NB4 (cell line): ENCODE data around the gene BRPF3.

Experiments used
- MAX ChIP-seq: IDR thresholded peaks from 2 replicates; pipeline ENCODE4 v1.6.1; 2011; ENCODE audit warnings: low read depth, low read length
- POLR2A ChIP-seq: IDR thresholded peaks from 2 replicates; pipeline ENCODE4 v1.6.1; 2011; ENCODE audit warnings: mild to moderate bottlenecking; ENCODE audit not compliant: insufficient read length; ENCODE audit errors: extremely low read depth
- TF ChIP-seq, protein P1 (sequence below): IDR thresholded peaks from one replicate; pipeline ENCODE4 v1.5.1; 2012; ENCODE audit warnings: low read depth, low read length

- TF ChIP-seq, protein P1, sequence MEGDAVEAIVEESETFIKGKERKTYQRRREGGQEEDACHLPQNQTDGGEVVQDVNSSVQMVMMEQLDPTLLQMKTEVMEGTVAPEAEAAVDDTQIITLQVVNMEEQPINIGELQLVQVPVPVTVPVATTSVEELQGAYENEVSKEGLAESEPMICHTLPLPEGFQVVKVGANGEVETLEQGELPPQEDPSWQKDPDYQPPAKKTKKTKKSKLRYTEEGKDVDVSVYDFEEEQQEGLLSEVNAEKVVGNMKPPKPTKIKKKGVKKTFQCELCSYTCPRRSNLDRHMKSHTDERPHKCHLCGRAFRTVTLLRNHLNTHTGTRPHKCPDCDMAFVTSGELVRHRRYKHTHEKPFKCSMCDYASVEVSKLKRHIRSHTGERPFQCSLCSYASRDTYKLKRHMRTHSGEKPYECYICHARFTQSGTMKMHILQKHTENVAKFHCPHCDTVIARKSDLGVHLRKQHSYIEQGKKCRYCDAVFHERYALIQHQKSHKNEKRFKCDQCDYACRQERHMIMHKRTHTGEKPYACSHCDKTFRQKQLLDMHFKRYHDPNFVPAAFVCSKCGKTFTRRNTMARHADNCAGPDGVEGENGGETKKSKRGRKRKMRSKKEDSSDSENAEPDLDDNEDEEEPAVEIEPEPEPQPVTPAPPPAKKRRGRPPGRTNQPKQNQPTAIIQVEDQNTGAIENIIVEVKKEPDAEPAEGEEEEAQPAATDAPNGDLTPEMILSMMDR, result no peak
- TF ChIP-seq MAX, result no peak
- TF ChIP-seq POLR2A, result no peak
These were observed 36.3 kb upstream of the BRPF3 start for GRCh38 chr6:36160147-36160760.
